Neural cell (in vitro differentiated cells): ENCODE results near the gene MED26.

Experiments
- CTCF ChIP-seq: fragments of 450-650 bp; IDR thresholded peaks from 2 replicates; pipeline ENCODE4 v1.5.1; 2014; ENCODE audit warnings: antibody characterized with exemption, mild to moderate bottlenecking, moderate library complexity; ENCODE audit not compliant: poor library complexity, severe bottlenecking
- EP300 ChIP-seq: fragments of 450-650 bp; conservative IDR thresholded peaks from 2 replicates; pipeline ENCODE4 v1.6.1; 2014; ENCODE audit warnings: antibody characterized with exemption, mild to moderate bottlenecking, moderate library complexity; ENCODE audit not compliant: poor library complexity, severe bottlenecking
- RAD21 ChIP-seq: fragments of 450-650 bp; conservative IDR thresholded peaks from 2 replicates; pipeline ENCODE4 v1.6.1; 2014; ENCODE audit warnings: antibody characterized with exemption, mild to moderate bottlenecking, moderate library complexity

GRCh38 chr19:16537111-16537510 is 90.9 kb downstream of the MED26 start:
- TF ChIP-seq CTCF (no peak), EP300 (no peak), RAD21 (no peak)
